HG03135 (cell line): ENCODE data around the gene PPP2R3C.
"Not testable (repeated sequence)": the region's sequence is repeated elsewhere in the genome, so short reads cannot be mapped to it uniquely, and the experiment has no call there.

Experiments used
- ATAC-seq: cut with Tn5 transposase; IDR thresholded peaks from one replicate; pipeline ENCODE4 v1.9.1; 2021; ENCODE audit warnings: mild to moderate bottlenecking, moderate library complexity; ENCODE audit not compliant: unreplicated experiment

PPP2R3C gene

GRCh38 chr14:35133542-35134328 lies 11.9 kb upstream of the PPP2R3C start:
- ATAC-seq, result no peak

- no peak for ATAC-seq
Observed at GRCh38 chr14:35124127-35124526, 2.3 kb upstream of the PPP2R3C start.

- ATAC-seq, result no peak
Observed at GRCh38 chr14:35123388-35123703, 1.6 kb upstream of the PPP2R3C start.

- no peak for ATAC-seq
Observed at GRCh38 chr14:35122696-35123387, 1.1 kb upstream of the PPP2R3C start.

- no peak for ATAC-seq
Observed at GRCh38 chr14:35121026-35121886, 534 bp downstream of the PPP2R3C start.

- ATAC-seq, result no peak
Observed at GRCh38 chr14:35117112-35117511, 4.7 kb downstream of the PPP2R3C start.

- ATAC-seq, result no peak
Observed at GRCh38 chr14:35116242-35116641, 5.5 kb downstream of the PPP2R3C start.

GRCh38 chr14:35114036-35114435 lies 7.8 kb downstream of the PPP2R3C start:
- no peak for ATAC-seq

GRCh38 chr14:35113308-35113950 lies 8.4 kb downstream of the PPP2R3C start:
- ATAC-seq, result no peak

GRCh38 chr14:35112641-35113040 lies 9.1 kb downstream of the PPP2R3C start:
- no peak for ATAC-seq

GRCh38 chr14:35107866-35108265 lies 13.9 kb downstream of the PPP2R3C start:
- ATAC-seq, result no peak

- not testable (repeated sequence) for ATAC-seq
Observed at GRCh38 chr14:35094645-35095044, 27.1 kb downstream of the PPP2R3C start.

- no peak for ATAC-seq
Observed at GRCh38 chr14:35088514-35088913, 33.3 kb downstream of the PPP2R3C start.

GRCh38 chr14:35085441-35085840 lies 36.3 kb downstream of the PPP2R3C start:
- no peak for ATAC-seq

- no peak for ATAC-seq
Observed at GRCh38 chr14:35083530-35084150, 38.1 kb downstream of the PPP2R3C start.

- no peak for ATAC-seq
Observed at GRCh38 chr14:35079742-35080141, 42.0 kb downstream of the PPP2R3C start.

GRCh38 chr14:35078082-35078481 lies 43.7 kb downstream of the PPP2R3C start:
- ATAC-seq, result no peak

GRCh38 chr14:35073486-35073885 lies 48.3 kb downstream of the PPP2R3C start:
- no peak for ATAC-seq

GRCh38 chr14:35072226-35072625 lies 49.6 kb downstream of the PPP2R3C start:
- ATAC-seq, result no peak

- no peak for ATAC-seq
Observed at GRCh38 chr14:35068238-35069012, 53.4 kb downstream of the PPP2R3C start.
